Activated T-helper 1 cell treated with anti-CD3 and anti-CD28 coated beads, Interleukin-12 subunit alpha, Interleukin-12 subunit beta, Interleukin-2, Interleukin-4 antibody, amounts not matched to agents 30 ng/mL and 10 ng/mL and 1 ng/mL, durations not matched to agents 14 hours and 24 hours and 36 hours (primary cell): Measurements from ENCODE around the gene SPATA2L. TPM values are rescaled to one million over a fixed set of nuclear protein-coding genes. Genes with fewer than 3 reads are reported as not detected.

ENCODE experiments used
- DNase-seq: peaks from one replicate; pipeline ENCODE4 v3.0.0; 2021; ENCODE audit warnings: low spot score
- H3K27ac Mint-ChIP-seq: one replicate; pipeline ENCODE4 v1.8.0; 2021; ENCODE audit warnings: mild to moderate bottlenecking, mixed read lengths
- H3K27me3 Mint-ChIP-seq: one replicate; pipeline ENCODE4 v1.8.0; 2022; ENCODE audit warnings: mild to moderate bottlenecking, moderate library complexity, mixed read lengths; ENCODE audit not compliant: insufficient read depth
- H3K36me3 Mint-ChIP-seq: one replicate; pipeline ENCODE4 v1.8.0; 2021; ENCODE audit warnings: low read depth, mixed read lengths
- H3K4me1 Mint-ChIP-seq: one replicate; pipeline ENCODE4 v1.8.0; 2021; ENCODE audit warnings: low read depth, mixed read lengths
- H3K4me3 Mint-ChIP-seq: one replicate; pipeline ENCODE4 v1.8.0; 2021; ENCODE audit warnings: mild to moderate bottlenecking, moderate library complexity, mixed read lengths
- H3K9me3 Mint-ChIP-seq: one replicate; pipeline ENCODE4 v1.8.0; 2021; ENCODE audit warnings: mixed read lengths
- intact Hi-C: fragments of 100-400 bp; cut with micrococcal nuclease; formaldehyde crosslinking; loops from one replicate; pipeline ENCODE4 v1.15.1; 2024
- total RNA-seq: library from RNA; stranded (reverse); gene quantifications from 2 replicates; pipeline ENCODE4 v1.2.3, GENCODE V29; 2022

SPATA2L gene
- total RNA-seq, 1 donor from 2014 or later = 15.2 TPM

DNA sequence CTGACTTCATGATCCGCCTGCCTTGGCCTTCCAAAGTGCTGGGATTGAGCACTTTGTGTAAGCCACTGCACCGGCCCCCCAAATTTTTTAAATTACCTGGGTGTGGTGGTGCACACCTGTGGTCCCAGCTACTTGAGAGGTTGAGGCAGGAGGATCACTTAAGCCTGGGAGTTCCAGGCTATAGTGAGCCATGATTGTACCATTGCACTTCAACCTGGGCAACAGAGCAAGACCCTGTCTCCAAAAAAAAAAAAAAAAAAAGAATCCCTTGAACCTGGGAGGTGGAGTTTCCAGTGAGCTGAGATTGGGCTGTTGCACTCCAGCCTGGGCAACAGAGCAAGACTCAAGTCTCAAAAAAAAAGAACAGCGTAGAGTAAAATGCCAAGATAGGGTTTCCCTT lies 35.0 kb upstream of the SPATA2L start:
- Mint-ChIP-seq H3K36me3 (peaks cover 56% of the 10 kb centered on the region), H3K27ac (no peak overlapping the region), H3K4me3 (no peak overlapping the region), H3K27me3 (no peaks in the 10 kb centered on the region), H3K4me1 (peaks cover 19% of the 10 kb centered on the region), H3K9me3 (no peaks in the 10 kb centered on the region)
- intact Hi-C loops = no loop called here
- no peak for DNase-seq

DNA sequence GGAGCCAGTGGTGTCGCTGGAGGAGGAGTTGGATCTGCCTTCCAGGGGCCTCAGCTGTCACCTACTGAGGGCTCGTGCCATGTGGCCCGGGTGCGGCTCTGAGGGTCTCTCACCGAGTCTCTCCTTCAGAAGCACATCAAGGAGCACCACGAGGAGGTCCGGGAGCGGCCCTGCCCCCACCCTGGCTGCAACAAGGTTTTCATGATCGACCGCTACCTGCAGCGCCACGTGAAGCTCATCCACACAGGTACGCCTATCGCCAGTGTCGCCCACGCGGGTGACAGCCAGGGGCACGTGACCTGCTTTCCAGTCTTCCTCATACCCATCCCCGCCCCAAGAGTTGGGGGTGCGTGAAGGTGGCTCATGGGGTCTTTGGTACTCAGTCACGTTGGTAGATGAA lies 32.3 kb upstream of the SPATA2L start:
- Mint-ChIP-seq H3K27me3 (no peaks in the 10 kb centered on the region), H3K4me3 (no peak overlapping the region), H3K27ac (no peak overlapping the region), H3K4me1 (peaks cover 21% of the 10 kb centered on the region), H3K36me3 (peaks cover 50% of the 10 kb centered on the region), H3K9me3 (no peaks in the 10 kb centered on the region)
- intact Hi-C loops = no loop called here
- no peak for DNase-seq

DNA sequence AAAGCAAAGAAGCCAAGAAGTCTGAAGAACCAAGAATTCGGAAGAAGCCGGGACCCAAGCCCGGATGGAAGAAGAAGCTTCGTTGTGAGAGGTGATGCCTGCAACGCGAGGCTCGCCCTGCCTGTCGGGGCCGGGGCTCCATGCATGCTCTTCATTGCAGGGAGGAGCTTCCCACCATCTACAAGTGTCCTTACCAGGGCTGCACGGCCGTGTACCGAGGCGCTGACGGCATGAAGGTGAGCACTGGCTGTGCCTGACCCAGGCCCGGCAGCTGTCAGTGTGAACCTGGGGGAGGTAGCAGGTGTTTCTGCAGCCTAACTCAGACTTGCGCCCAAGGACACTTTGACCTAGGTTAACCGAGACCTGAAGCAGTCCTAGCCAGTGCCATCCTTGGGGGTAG lies 31.8 kb upstream of the SPATA2L start:
- Mint-ChIP-seq H3K27ac (no peak overlapping the region), H3K4me3 (no peak overlapping the region), H3K4me1 (peaks cover 21% of the 10 kb centered on the region), H3K9me3 (no peaks in the 10 kb centered on the region), H3K36me3 (peaks cover 48% of the 10 kb centered on the region), H3K27me3 (no peaks in the 10 kb centered on the region)
- no peak for DNase-seq
- intact Hi-C loops = no loop called here

DNA sequence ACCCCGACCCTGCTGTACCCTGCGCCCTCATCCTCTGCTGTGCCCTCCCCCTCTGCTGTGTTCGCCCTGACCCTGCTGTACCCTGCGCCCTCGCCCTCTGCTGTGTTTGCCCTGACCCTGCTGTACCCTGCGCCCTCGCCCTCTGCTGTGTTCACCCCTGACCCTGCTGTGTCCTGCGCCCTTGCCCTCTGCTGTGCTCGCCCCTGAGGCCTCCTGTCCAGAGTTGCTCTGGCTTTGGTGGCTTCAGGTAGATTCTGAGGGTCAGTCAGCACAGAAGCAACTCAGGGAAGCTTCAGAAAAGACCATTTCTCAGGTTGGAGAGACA lies 31.4 kb upstream of the SPATA2L start:
- Mint-ChIP-seq H3K27ac (peak overlapping the region; percentile 31), H3K9me3 (no peaks in the 10 kb centered on the region), H3K27me3 (no peaks in the 10 kb centered on the region), H3K4me1 (peaks cover 19% of the 10 kb centered on the region), H3K4me3 (no peak overlapping the region), H3K36me3 (peaks cover 44% of the 10 kb centered on the region)
- DNase-seq = no peak
- intact Hi-C loops = no loop called here

DNA sequence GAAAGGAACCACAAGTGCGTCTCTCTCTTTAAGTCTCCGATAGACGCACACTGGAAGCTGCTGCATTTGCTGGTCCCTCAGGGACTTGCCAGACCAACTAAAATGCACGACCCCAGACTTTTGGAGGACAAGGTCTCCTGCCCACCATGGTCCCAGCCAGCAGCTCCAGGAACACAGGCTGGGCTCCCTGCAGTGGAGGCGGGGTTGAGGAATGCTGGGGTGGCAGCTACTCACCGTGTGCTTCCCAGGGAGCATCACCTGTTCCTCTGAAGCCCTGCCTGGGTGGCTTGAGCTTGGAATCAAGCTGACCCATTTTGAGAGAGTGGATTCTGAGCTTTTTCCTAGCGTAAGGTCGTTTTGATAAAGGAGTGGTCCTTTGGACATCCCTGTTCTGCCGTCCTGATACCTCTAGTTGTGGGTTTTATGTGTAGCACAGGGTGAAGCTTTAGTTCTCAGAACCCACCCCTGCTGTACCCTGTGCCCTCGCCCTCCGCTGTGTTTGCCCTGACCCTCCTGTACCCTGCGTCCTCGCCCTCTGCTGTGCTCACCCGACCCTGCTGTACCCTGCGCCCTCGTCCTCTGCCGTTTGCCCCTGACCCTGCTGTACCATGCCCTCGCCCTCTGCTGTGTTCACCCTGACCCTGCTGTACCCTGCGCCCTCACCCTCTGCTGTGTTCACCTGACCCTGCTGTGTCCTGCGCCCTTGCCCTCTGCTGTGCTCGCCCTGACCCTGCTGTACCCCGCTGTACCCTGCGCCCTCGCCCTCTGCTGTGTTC lies 30.8 kb upstream of the SPATA2L start:
- Mint-ChIP-seq H3K9me3 (no peaks in the 10 kb centered on the region), H3K36me3 (peaks cover 39% of the 10 kb centered on the region), H3K27me3 (no peaks in the 10 kb centered on the region), H3K27ac (peak overlapping the region; percentile 31), H3K4me3 (no peak overlapping the region), H3K4me1 (peaks cover 18% of the 10 kb centered on the region)
- intact Hi-C loops = no loop called here
- DNase-seq = no peak

DNA sequence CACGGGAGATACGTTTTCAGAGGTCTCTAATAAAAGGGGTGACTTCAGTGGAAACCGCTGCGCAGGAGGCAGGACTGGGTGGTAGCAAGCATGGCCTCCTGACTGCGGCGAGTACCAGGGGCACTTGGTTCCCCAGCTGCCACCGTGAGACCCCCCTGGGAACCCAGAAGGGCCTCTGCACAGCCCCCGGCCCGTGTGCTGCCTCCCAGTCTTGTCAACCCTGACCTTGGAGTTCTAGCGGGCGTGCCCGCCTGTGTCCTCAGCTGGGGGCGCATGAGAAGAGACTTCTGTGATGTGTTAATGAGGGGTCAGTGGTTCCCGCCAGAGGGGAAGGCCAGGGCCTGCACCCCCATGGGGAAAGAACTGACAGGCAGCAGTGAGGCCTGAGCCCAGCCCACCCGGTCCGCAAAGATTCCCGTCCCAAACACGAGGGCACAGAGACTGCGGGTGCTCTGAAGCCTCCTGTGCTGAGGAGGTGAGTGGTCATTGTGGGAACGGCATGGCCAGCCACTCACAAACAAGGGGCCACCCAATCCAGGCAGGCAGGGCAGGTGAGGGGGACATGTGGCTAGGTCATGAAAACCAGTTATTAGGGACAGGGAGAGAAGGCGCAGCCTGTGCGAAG lies 29.2 kb upstream of the SPATA2L start:
- no peak overlapping the region for H3K27ac Mint-ChIP-seq
- no peak for DNase-seq
- H3K4me1 Mint-ChIP-seq = peaks cover 16% of the 10 kb centered on the region
- no peaks in the 10 kb centered on the region for H3K9me3 Mint-ChIP-seq
- intact Hi-C loops = no loop called here
- no peaks in the 10 kb centered on the region for H3K27me3 Mint-ChIP-seq
- peaks cover 39% of the 10 kb centered on the region for H3K36me3 Mint-ChIP-seq
- H3K4me3 Mint-ChIP-seq = no peak overlapping the region

DNA sequence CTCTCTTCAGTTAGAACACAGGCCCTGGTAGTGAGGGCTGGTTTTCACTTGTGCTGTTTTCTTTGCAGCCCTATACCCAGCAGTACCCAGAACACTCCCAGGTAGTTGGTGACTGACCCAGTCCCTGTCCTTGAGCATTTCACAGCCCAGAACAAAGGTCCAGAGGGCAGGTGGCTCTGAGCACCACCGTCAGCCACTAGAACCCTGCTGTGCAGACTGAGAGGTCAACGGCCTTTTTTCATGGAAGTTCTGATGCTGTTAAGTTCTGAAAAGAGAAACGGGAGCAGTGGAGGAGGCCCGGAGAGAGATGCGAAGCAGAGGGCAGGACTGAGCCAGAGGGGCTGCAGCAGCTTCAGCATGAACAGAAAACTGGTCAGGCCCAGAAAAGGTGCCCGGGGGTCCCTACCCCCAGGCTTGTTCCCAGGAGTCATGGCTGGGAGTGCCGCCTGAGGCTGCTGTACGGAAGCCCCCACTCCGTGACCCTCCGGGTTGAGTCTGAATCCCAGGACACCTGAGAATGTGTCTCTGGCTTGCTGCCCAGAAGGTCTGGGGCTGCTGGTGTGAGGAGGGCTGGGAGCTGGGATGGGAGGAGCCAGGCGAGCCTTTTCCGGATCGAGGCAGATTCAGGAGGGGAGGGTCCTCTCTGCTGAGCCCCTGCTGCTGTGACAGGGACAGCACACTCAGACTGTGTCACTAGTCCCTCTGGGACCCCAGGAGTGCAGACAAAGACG lies 28.5 kb upstream of the SPATA2L start:
- Mint-ChIP-seq H3K4me3 (no peak overlapping the region), H3K27ac (no peak overlapping the region), H3K4me1 (peaks cover 16% of the 10 kb centered on the region), H3K27me3 (no peaks in the 10 kb centered on the region), H3K36me3 (peaks cover 34% of the 10 kb centered on the region), H3K9me3 (no peaks in the 10 kb centered on the region)
- DNase-seq = no peak
- intact Hi-C loops = loop anchor here (10.0 kb wide), 1 partner anchor 485 kb away; no protein-coding TSS in a partner anchor

DNA sequence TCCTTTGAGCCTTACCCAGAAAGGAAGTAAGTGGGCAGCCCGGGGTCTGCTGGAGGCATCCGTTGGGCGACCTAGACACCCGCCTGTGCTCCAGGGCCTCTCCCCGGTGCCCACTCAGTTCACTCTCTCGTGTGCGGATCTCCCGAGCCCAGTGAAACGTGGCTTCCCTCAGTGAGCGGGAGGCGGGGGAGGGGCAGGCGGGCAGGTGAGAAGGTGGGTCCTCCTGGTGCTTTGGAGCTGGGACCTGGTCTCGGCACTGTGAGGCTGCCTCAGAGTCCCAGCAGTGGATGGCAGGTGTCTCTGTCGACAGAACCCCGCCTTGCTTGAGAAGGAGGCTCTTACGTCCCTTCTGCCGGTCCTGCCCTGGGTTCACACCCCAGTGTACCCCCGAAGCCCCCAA lies 27.8 kb upstream of the SPATA2L start:
- Mint-ChIP-seq H3K4me3 (no peak overlapping the region), H3K27ac (no peak overlapping the region), H3K9me3 (no peaks in the 10 kb centered on the region), H3K27me3 (no peaks in the 10 kb centered on the region), H3K4me1 (peaks cover 16% of the 10 kb centered on the region), H3K36me3 (peaks cover 28% of the 10 kb centered on the region)
- intact Hi-C loops = loop anchor here (10.0 kb wide), 1 partner anchor 484 kb away; no protein-coding TSS in a partner anchor
- DNase-seq = no peak

DNA sequence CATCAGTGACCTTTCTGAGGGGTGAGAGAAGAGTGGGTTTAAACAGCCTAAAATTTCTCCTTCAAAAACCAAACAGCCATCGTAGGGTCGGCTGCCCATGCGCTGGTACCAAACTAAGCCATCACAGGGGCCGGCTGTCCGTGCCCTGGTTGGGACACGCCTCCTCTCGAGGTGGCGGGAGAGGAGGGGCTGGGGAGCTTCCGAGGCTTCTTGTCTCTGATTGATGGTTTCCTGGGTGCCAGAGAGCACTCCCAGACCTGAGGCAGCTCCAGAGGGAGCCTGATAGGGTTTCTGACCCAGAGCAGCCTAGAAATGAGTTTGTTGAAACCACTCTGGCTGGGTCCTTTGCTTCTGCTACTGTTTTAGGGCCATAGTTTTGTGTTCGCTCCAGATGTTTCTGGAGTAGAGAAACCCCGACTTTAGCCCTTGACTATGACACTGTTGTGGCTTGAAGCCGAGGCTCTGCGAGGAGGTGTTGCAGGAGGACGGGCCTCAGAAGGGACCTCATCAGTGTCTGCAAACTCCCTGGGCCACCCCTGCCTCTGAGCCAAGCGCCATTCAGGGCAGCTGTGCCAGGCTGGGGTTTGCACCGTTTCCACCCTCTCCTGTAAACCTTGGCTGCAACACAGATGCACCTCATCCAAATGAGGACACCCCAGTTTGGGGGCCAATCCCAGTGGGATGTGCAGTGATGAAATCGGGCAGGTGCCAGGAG lies 26.1 kb upstream of the SPATA2L start:
- Mint-ChIP-seq H3K4me1 (peaks cover 29% of the 10 kb centered on the region), H3K4me3 (no peak overlapping the region)

DNA sequence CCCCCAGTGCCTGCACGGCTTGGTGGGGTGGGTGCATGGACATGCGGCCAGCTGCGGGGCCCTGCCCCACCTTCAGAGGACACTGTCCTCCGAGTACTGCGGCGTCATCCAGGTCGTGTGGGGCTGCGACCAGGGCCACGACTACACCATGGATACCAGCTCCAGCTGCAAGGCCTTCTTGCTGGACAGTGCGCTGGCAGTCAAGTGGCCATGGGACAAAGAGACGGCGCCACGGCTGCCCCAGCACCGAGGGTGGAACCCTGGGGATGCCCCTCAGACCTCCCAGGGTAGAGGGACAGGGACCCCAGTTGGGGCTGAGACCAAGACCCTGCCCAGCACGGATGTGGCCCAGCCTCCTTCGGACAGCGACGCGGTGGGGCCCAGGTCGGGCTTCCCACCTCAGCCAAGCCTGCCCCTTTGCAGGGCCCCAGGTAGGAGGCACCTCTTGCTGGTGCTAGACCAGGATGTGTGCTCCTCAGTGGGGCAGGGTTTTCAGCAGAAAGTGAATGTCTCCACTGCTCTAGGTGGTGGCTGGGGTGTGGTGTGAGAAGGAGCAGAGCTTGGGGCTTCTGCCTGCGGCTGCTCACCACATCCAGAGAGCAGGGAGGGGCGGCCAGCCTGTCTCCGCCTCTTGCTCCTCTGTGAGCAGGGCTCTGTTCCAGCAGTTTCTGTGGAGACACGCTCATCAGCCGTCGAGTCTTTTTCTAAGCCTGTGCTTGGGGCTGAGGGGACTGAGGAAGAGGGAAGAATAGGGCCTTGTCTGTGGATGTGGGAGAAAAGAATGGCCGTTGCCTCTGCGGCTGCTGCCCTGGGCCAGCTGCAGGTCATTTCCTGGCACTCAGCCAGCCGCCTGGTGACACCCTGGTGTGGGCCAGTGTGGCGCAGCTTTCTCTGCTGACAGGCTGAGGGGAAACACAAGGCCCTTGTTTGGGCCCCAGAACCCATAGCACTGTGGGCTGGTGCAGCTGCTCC lies 22.1 kb upstream of the SPATA2L start:
- Mint-ChIP-seq H3K27ac (peak overlapping the region; percentile 95), H3K4me3 (peak overlapping the region; percentile 95), H3K9me3 (no peaks in the 10 kb centered on the region), H3K4me1 (peaks cover 43% of the 10 kb centered on the region), H3K27me3 (no peaks in the 10 kb centered on the region), H3K36me3 (peaks cover 19% of the 10 kb centered on the region)
- intact Hi-C loops = loop anchor here (1.0 to 10.0 kb wide), 7 partner anchors 14 to 479 kb away; partner anchors contain the start of genes CHMP1A, SPATA33 and TUBB3
- peak; percentile 81 for DNase-seq

More for the DNA sequence above, 26.1 kb upstream of the SPATA2L start:
- no peak for DNase-seq
- no peaks in the 10 kb centered on the region for H3K27me3 Mint-ChIP-seq
- H3K36me3 Mint-ChIP-seq = peaks cover 32% of the 10 kb centered on the region
- H3K27ac Mint-ChIP-seq = no peak overlapping the region
- H3K9me3 Mint-ChIP-seq = no peaks in the 10 kb centered on the region
- intact Hi-C loops = loop anchor here (10.0 kb wide), 1 partner anchor 483 kb away; no protein-coding TSS in a partner anchor

DNA sequence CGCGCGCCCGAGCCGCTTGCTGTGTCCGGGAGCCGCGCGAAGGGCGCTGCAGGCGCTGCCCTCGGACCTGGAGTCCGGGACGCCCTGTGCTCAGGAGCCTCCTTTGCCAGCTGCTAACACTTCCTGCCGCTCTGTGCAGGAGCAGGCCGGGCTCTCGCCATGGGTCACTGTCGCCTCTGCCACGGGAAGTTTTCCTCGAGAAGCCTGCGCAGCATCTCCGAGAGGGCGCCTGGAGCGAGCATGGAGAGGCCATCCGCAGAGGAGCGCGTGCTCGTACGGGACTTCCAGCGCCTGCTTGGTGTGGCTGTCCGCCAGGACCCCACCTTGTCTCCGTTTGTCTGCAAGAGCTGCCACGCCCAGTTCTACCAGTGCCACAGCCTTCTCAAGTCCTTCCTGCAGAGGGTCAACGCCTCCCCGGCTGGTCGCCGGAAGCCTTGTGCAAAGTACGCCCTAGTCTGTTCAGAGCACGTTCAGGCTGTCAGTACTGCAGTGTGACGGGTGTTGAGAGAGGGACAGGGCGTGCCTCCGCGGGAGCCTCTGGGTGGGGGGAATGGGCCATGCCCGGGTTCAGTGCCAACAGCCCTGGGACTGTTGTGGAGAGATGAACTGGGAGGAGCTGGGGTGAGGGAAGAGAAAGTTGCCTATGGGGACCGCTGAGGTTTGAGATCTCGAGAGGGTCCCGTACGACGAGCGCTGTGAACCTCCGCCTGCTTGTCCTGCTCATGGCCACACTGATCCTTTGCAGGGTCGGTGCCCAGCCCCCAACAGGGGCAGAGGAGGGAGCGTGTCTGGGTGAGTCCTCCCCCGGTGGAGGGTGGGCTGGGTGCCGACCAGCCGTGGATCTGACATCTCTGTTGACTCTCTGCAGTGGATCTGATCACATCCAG lies 21.1 kb upstream of the SPATA2L start:
- intact Hi-C loops = loop anchor here (1.0 to 10.0 kb wide), 7 partner anchors 15 to 478 kb away; partner anchors contain the start of genes CHMP1A, SPATA33, SPIRE2 and TUBB3
- no peaks in the 10 kb centered on the region for H3K9me3 Mint-ChIP-seq
- peak overlapping the region; percentile 95 for H3K4me3 Mint-ChIP-seq
- H3K36me3 Mint-ChIP-seq = peaks cover 26% of the 10 kb centered on the region
- H3K27me3 Mint-ChIP-seq = no peaks in the 10 kb centered on the region
- peak; percentile 69 for DNase-seq
- peaks cover 41% of the 10 kb centered on the region for H3K4me1 Mint-ChIP-seq
- H3K27ac Mint-ChIP-seq = peak overlapping the region; percentile 95
